CD4-positive, alpha-beta memory T cell (primary cell): ENCODE measurements around the gene NT5C2. TPM values are rescaled to one million over a fixed set of nuclear protein-coding genes. Genes with fewer than 3 reads are reported as not detected.
A peak's percentile ranks its signal among the peaks of the same experiment; 100 is the strongest.
"Not testable (repeated sequence)": the region's sequence is repeated elsewhere in the genome, so short reads cannot be mapped to it uniquely, and the experiment has no call there.

Experiments used
- CTCF ChIA-PET: fragments of 350-600 bp; sonication (Branson Sonifier 250); formaldehyde crosslinking; loops from one replicate; lab custom pipeline; 2021; ENCODE audit warnings: inconsistent platforms; ENCODE audit not compliant: partially characterized antibody; lab: Charles Lee
- POLR2A ChIA-PET: fragments of 350-600 bp; sonication (Branson Sonifier 250); formaldehyde crosslinking; loops from one replicate; lab custom pipeline; 2021; ENCODE audit not compliant: partially characterized antibody; lab: Charles Lee
- DNase-seq, 5 donors: peaks; one replicate each; pipeline versions ENCODE4 v3.0.0 to v3.0.0-alpha.2; 2020 to 2022; ENCODE audit warnings: mixed read lengths in 1 of 5
- H3K27ac ChIP-seq: one replicate; pipeline ENCODE4 v1.7.0; 2013; ENCODE audit warnings: low read depth, low read length
- H3K27me3 ChIP-seq: 2 replicates; pipeline ENCODE4 v1.7.0; 2013; ENCODE audit warnings: mild to moderate bottlenecking, low read length, moderate library complexity; ENCODE audit not compliant: insufficient read depth
- H3K36me3 ChIP-seq: 2 replicates; pipeline ENCODE4 v1.7.0; 2013; ENCODE audit warnings: mild to moderate bottlenecking, low read length, moderate library complexity; ENCODE audit not compliant: insufficient read depth
- H3K4me1 ChIP-seq: 2 replicates; pipeline ENCODE4 v1.7.0; 2013; ENCODE audit warnings: mild to moderate bottlenecking, low read length, moderate library complexity; ENCODE audit not compliant: insufficient read depth
- H3K4me3 ChIP-seq, 2 donors: one replicate each; pipeline ENCODE4 v1.7.0; 2013; ENCODE audit warnings: low read length in 2 of 2, mild to moderate bottlenecking in 1 of 2
- H3K9me3 ChIP-seq, 2 donors: one replicate each; pipeline ENCODE4 v1.7.0; 2013; ENCODE audit warnings: low read length in 2 of 2, control low read depth in 1 of 2; ENCODE audit not compliant: control insufficient read depth in 1 of 2
- H3K27ac Mint-ChIP-seq, 7 donors: one replicate each; pipeline ENCODE4 v1.8.0; 2020 to 2021; ENCODE audit warnings: mixed read lengths in 7 of 7, mild to moderate bottlenecking in 6 of 7, inconsistent platforms in 3 of 7, moderate library complexity in 3 of 7
- H3K27me3 Mint-ChIP-seq, 2 donors: one replicate each; pipeline ENCODE4 v1.8.0; 2020 to 2021; ENCODE audit warnings: mixed read lengths in 2 of 2
- H3K36me3 Mint-ChIP-seq, 2 donors: one replicate each; pipeline ENCODE4 v1.8.0; 2020 to 2021; ENCODE audit warnings: mixed read lengths in 2 of 2, inconsistent platforms in 1 of 2, mild to moderate bottlenecking in 1 of 2
- H3K4me1 Mint-ChIP-seq, 4 donors: one replicate each; pipeline ENCODE4 v1.8.0; 2020 to 2021; ENCODE audit warnings: mixed read lengths in 4 of 4, mild to moderate bottlenecking in 1 of 4
- H3K4me3 Mint-ChIP-seq, 8 donors: one replicate each; pipeline ENCODE4 v1.8.0; 2020 to 2021; ENCODE audit warnings: mixed read lengths in 8 of 8, mild to moderate bottlenecking in 7 of 8, moderate library complexity in 6 of 8, inconsistent platforms in 3 of 8
- H3K9me3 Mint-ChIP-seq, 8 donors: one replicate each; pipeline ENCODE4 v1.8.0; 2020 to 2021; ENCODE audit warnings: mixed read lengths in 8 of 8, mild to moderate bottlenecking in 5 of 8, inconsistent platforms in 3 of 8, moderate library complexity in 1 of 8
- intact Hi-C: fragments of 100-400 bp; cut with micrococcal nuclease; formaldehyde crosslinking; loops from one replicate; pipeline ENCODE4 v1.15.1; 2023
- polyA plus RNA-seq, 2 donors: library from polyadenylated mRNA; unstranded; fragments of 300-500 nt; fragmentation: Illumina TruSeq; gene quantifications; one replicate each; pipeline ENCODE4 v1.2.3, GENCODE V29; 2021
- total RNA-seq, 2 experiments: library from RNA; stranded (reverse); gene quantifications; one replicate each; pipeline ENCODE4 v1.2.3, GENCODE V29; 2021

The NT5C2 gene
- total and polyA plus RNA-seq, 4 experiments from 2014 or later: 54.3 to 80.4 (median 79.3) TPM

- H3K27me3 Mint-ChIP-seq: no peaks in the 10 kb centered on the region
- Histone ChIP-seq H3K27ac (no peak overlapping the region), H3K27me3 (no peaks in the 10 kb centered on the region), H3K4me3 (no peak overlapping the region), H3K4me1 (peaks cover 15% of the 10 kb centered on the region), H3K9me3 (no peaks in the 10 kb centered on the region), H3K36me3 (peaks cover 10% of the 10 kb centered on the region)
- H3K36me3 Mint-ChIP-seq: peaks cover 7 to 40% of the 10 kb centered on the region in 2 donors
- POLR2A ChIA-PET: no interaction called here
- no peak overlapping the region for H3K27ac Mint-ChIP-seq
- H3K4me1 Mint-ChIP-seq: peaks cover 24 to 48% (median 38%) of the 10 kb centered on the region in 4 donors
- CTCF ChIA-PET: no interaction called here
- H3K9me3 Mint-ChIP-seq: peaks cover 0 to 2% (median 0%) of the 10 kb centered on the region in 8 donors
- intact Hi-C loops: no loop called here
- peak overlapping the region in 2 of 8 donors; percentile 10 to 23 for H3K4me3 Mint-ChIP-seq
- DNase-seq: no peak
These were observed 11.8 kb downstream of the NT5C2 start for GRCh38 chr10:103181244-103181643.

GRCh38 chr10:103180491-103180890, 12.6 kb downstream of the NT5C2 start:
- ChIA-PET CTCF (no interaction called here), POLR2A (no interaction called here)
- no peak overlapping the region for H3K27ac ChIP-seq

GRCh38 chr10:103177123-103177522, 15.9 kb downstream of the NT5C2 start:
- peaks cover 0 to 2% (median 0%) of the 10 kb centered on the region in 8 donors for H3K9me3 Mint-ChIP-seq
- Histone ChIP-seq H3K4me1 (no peaks in the 10 kb centered on the region), H3K36me3 (peaks cover 21% of the 10 kb centered on the region), H3K27me3 (no peaks in the 10 kb centered on the region), H3K4me3 (no peak overlapping the region), H3K27ac (no peak overlapping the region), H3K9me3 (no peaks in the 10 kb centered on the region)
- CTCF ChIA-PET: interaction anchor here (1.0 to 1.8 kb wide), 2 partner anchors 15 to 259 kb away, joined by 3 read pairs; partner anchors contain the start of gene CNNM2
- no peak overlapping the region for H3K4me3 Mint-ChIP-seq
- peaks cover 17 to 47% of the 10 kb centered on the region in 2 donors for H3K36me3 Mint-ChIP-seq
- DNase-seq: no peak
- H3K27me3 Mint-ChIP-seq: no peaks in the 10 kb centered on the region
- intact Hi-C loops: no loop called here
- H3K27ac Mint-ChIP-seq: no peak overlapping the region
- POLR2A ChIA-PET: no interaction called here
- peaks cover 9 to 15% (median 15%) of the 10 kb centered on the region in 4 donors for H3K4me1 Mint-ChIP-seq

More at GRCh38 chr10:103180491-103180890, 12.6 kb downstream of the NT5C2 start:
- no peak for DNase-seq
- Mint-ChIP-seq H3K4me3 (no peak overlapping the region), H3K27me3 (no peaks in the 10 kb centered on the region), H3K9me3 (peaks cover 0 to 2% (median 0%) of the 10 kb centered on the region in 8 donors), H3K27ac (no peak overlapping the region), H3K4me1 (peaks cover 20 to 41% (median 32%) of the 10 kb centered on the region in 4 donors), H3K36me3 (peaks cover 8 to 38% of the 10 kb centered on the region in 2 donors)
- no peak overlapping the region for H3K4me3 ChIP-seq
- no peaks in the 10 kb centered on the region for H3K27me3 ChIP-seq
- H3K4me1 ChIP-seq: peaks cover 9% of the 10 kb centered on the region
- peaks cover 14% of the 10 kb centered on the region for H3K36me3 ChIP-seq
- no peaks in the 10 kb centered on the region for H3K9me3 ChIP-seq
- intact Hi-C loops: no loop called here

- Histone ChIP-seq H3K27ac (no peak overlapping the region), H3K9me3 (no peaks in the 10 kb centered on the region), H3K27me3 (no peaks in the 10 kb centered on the region), H3K4me3 (no peak overlapping the region), H3K4me1 (no peaks in the 10 kb centered on the region), H3K36me3 (peaks cover 20% of the 10 kb centered on the region)
- Mint-ChIP-seq H3K4me3 (no peak overlapping the region), H3K9me3 (peaks cover 0 to 2% (median 0%) of the 10 kb centered on the region in 8 donors), H3K36me3 (peaks cover 24 to 47% of the 10 kb centered on the region in 2 donors), H3K27me3 (no peaks in the 10 kb centered on the region), H3K27ac (peak overlapping the region in 1 of 7 donors; percentile 23), H3K4me1 (peaks cover 5 to 8% (median 7%) of the 10 kb centered on the region in 4 donors)
- POLR2A ChIA-PET: no interaction called here
- CTCF ChIA-PET: interaction anchor here (0.6 to 1.8 kb wide), 2 partner anchors 14 to 16 kb away, joined by 3 read pairs; no protein-coding TSS in a partner anchor
- DNase-seq: no peak
- intact Hi-C loops: no loop called here
These were observed 17.3 kb downstream of the NT5C2 start for GRCh38 chr10:103175580-103176285.

GRCh38 chr10:103174324-103174723, 18.7 kb downstream of the NT5C2 start:
- intact Hi-C loops, H3K27me3 Mint-ChIP-seq, DNase-seq, H3K9me3 Mint-ChIP-seq, H3K4me3 ChIP-seq, H3K27ac ChIP-seq, H3K4me3 Mint-ChIP-seq, H3K27me3 ChIP-seq, POLR2A ChIA-PET, H3K27ac Mint-ChIP-seq, H3K9me3 ChIP-seq, H3K4me1 ChIP-seq, H3K4me1 Mint-ChIP-seq: not testable (repeated sequence)
- CTCF ChIA-PET: interaction anchor here (0.6 kb wide), 1 partner anchor 15 kb away, joined by 3 read pairs; no protein-coding TSS in a partner anchor
- peaks cover 21 to 37% of the 10 kb centered on the region in 2 donors for H3K36me3 Mint-ChIP-seq
- H3K36me3 ChIP-seq: peaks cover 11% of the 10 kb centered on the region

- ChIA-PET POLR2A (no interaction called here), CTCF (no interaction called here)
- H3K36me3 Mint-ChIP-seq: peaks cover 26 to 40% of the 10 kb centered on the region in 2 donors
These were observed 21.8 kb downstream of the NT5C2 start for GRCh38 chr10:103171278-103171677.

GRCh38 chr10:103168438-103168837, 24.6 kb downstream of the NT5C2 start:
- no peaks in the 10 kb centered on the region for H3K36me3 ChIP-seq
- intact Hi-C loops: no loop called here
- H3K4me3 ChIP-seq: no peak overlapping the region
- no peaks in the 10 kb centered on the region for H3K4me1 ChIP-seq
- Mint-ChIP-seq H3K9me3 (peaks cover 0 to 4% (median 0%) of the 10 kb centered on the region in 8 donors), H3K4me3 (no peak overlapping the region), H3K4me1 (peaks cover 0 to 2% (median under 1%) of the 10 kb centered on the region in 4 donors), H3K27me3 (no peaks in the 10 kb centered on the region), H3K27ac (no peak overlapping the region), H3K36me3 (peaks cover 28 to 43% of the 10 kb centered on the region in 2 donors)
- ChIA-PET POLR2A (interaction anchor here (0.8 kb wide), 1 partner anchor 24 kb away, joined by 3 read pairs; the partner anchor contains the start of gene NT5C2), CTCF (no interaction called here)
- H3K27me3 ChIP-seq: no peaks in the 10 kb centered on the region
- no peaks in the 10 kb centered on the region for H3K9me3 ChIP-seq
- H3K27ac ChIP-seq: no peak overlapping the region
- DNase-seq: no peak

More at GRCh38 chr10:103171278-103171677, 21.8 kb downstream of the NT5C2 start:
- intact Hi-C loops: no loop called here
- Histone ChIP-seq H3K9me3 (no peaks in the 10 kb centered on the region), H3K27me3 (no peaks in the 10 kb centered on the region), H3K27ac (no peak overlapping the region), H3K36me3 (peaks cover 11% of the 10 kb centered on the region), H3K4me3 (no peak overlapping the region), H3K4me1 (no peaks in the 10 kb centered on the region)
- Mint-ChIP-seq H3K27me3 (no peaks in the 10 kb centered on the region), H3K9me3 (no peaks in the 10 kb centered on the region), H3K4me1 (peaks cover 0 to 3% (median 1%) of the 10 kb centered on the region in 4 donors), H3K4me3 (no peak overlapping the region), H3K27ac (peak overlapping the region in 2 of 7 donors; percentile 25 to 52)
- no peak for DNase-seq
